Measurements from ENCODE around the gene BORCS8. TPM values are rescaled to one million over a fixed set of nuclear protein-coding genes. Genes with fewer than 3 reads are reported as not detected.
"Not testable (repeated sequence)": the region's sequence is repeated elsewhere in the genome, so short reads cannot be mapped to it uniquely, and the experiment has no call there.

Gene BORCS8
- total RNA-seq, 2 donors from 2014 or later: 27.8 to 27.9 TPM

DNA sequence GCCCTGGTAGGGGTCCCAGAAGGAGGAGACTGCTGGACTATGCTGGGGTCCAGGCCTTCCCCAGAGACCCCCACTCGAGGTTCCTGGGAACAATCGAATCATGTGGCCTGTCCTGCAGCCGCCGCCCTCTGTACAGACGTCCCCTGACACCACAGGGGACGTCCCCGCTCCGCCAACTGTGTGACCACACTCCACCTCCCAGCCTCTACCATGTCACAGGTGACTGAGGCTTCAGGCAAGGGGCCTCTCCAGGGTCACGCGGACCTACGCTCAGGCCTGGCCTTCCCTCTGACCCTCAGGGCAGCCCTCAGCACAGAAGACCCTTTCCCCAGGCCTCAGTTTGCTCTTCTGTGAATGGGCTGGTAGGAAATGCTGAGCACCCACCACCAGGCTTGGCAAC is 40.5 kb downstream of the BORCS8 start:
- Histone ChIP-seq H3K27ac (no peak overlapping the region), H3K9me3 (no peaks in the 10 kb centered on the region), H3K36me3 (peaks cover 5% of the 10 kb centered on the region), H3K27me3 (no peaks in the 10 kb centered on the region), H3K9ac (ENCODE audit: low read depth in 2 of 2, low read length in 2 of 2) (no peak overlapping the region), H3K4me1 (no peaks in the 10 kb centered on the region), H3K4me3 (no peak overlapping the region)
- intact Hi-C loops (cut with DNase I): no loop called here
- DNase-seq: no peak
- TF ChIP-seq, protein P1, sequence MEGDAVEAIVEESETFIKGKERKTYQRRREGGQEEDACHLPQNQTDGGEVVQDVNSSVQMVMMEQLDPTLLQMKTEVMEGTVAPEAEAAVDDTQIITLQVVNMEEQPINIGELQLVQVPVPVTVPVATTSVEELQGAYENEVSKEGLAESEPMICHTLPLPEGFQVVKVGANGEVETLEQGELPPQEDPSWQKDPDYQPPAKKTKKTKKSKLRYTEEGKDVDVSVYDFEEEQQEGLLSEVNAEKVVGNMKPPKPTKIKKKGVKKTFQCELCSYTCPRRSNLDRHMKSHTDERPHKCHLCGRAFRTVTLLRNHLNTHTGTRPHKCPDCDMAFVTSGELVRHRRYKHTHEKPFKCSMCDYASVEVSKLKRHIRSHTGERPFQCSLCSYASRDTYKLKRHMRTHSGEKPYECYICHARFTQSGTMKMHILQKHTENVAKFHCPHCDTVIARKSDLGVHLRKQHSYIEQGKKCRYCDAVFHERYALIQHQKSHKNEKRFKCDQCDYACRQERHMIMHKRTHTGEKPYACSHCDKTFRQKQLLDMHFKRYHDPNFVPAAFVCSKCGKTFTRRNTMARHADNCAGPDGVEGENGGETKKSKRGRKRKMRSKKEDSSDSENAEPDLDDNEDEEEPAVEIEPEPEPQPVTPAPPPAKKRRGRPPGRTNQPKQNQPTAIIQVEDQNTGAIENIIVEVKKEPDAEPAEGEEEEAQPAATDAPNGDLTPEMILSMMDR (IDR thresholded peaks at IDR 0.05): no peak

DNA sequence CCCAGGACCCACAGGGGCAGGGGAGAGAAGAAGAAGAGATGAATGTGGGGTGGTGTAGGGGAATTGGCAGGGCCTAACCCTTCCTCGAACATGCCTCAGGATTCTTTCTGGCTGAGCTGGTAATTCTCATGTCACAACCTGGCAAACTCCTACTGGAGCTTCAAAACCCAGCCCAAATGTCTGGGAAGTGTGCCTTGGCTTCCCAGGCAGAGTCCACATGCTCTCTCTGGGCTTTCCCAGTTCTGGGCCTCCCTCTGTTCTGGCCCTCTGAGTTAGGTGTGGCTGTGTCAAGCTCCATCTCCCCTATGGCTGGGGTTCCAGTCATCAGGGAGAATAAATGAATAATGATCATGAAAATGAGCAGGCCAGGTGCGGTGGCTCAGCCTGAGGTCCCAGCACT is 42.5 kb downstream of the BORCS8 start:
- intact Hi-C loops (cut with DNase I): loop anchor here (5.0 kb wide), 1 partner anchor 193 kb away; no protein-coding TSS in a partner anchor
- Histone ChIP-seq H3K9me3 (no peaks in the 10 kb centered on the region), H3K4me3 (no peak overlapping the region), H3K36me3 (peaks cover 5% of the 10 kb centered on the region), H3K27ac (no peak overlapping the region), H3K9ac (ENCODE audit: low read depth in 2 of 2, low read length in 2 of 2) (no peak overlapping the region), H3K27me3 (no peaks in the 10 kb centered on the region), H3K4me1 (no peaks in the 10 kb centered on the region)
- no peak for DNase-seq
- TF ChIP-seq, protein P1 (IDR thresholded peaks at IDR 0.05): no peak

DNA sequence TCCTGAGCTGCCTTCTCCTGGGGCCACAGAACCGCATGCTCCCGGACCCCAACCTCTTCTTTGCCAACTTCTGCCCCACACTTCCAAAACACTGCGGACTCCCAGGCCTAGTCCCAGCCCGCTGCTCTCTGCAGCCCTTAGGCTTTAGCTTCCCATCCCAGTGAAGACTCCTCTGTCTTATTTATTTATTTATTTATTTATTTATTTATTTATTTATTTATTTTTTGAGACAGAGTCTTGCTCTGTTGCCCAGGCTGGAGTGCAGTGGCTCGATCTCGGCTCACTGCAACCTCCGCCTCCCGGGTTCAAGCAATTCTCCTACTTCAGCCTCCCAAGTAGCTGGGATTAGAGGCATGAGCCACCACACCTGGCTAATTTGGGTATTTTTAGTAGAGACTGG is 43.4 kb downstream of the BORCS8 start:
- not testable (repeated sequence) for H3K27me3 ChIP-seq; H3K9me3 ChIP-seq; H3K27ac ChIP-seq; H3K4me3 ChIP-seq; H3K4me1 ChIP-seq; DNase-seq; H3K36me3 ChIP-seq; H3K9ac ChIP-seq (ENCODE audit: low read depth in 2 of 2, low read length in 2 of 2)
- intact Hi-C loops (cut with DNase I): loop anchor here (5.0 kb wide), 1 partner anchor 194 kb away; no protein-coding TSS in a partner anchor

GRCh38 chr19:19147344-19147743 is 44.6 kb downstream of the BORCS8 start:
- H3K9ac ChIP-seq (ENCODE audit: low read depth in 2 of 2, low read length in 2 of 2): no peak overlapping the region
- H3K4me1 ChIP-seq: no peaks in the 10 kb centered on the region
- no peaks in the 10 kb centered on the region for H3K9me3 ChIP-seq
- DNase-seq: no peak
- no peak overlapping the region for H3K27ac ChIP-seq
- no peaks in the 10 kb centered on the region for H3K27me3 ChIP-seq
- H3K36me3 ChIP-seq: peaks cover 5% of the 10 kb centered on the region
- H3K4me3 ChIP-seq: no peak overlapping the region
- intact Hi-C loops (cut with DNase I): loop anchor here (5.0 kb wide), 1 partner anchor 195 kb away; no protein-coding TSS in a partner anchor
- TF ChIP-seq, protein P1 (IDR thresholded peaks at IDR 0.05): no peak

DNA sequence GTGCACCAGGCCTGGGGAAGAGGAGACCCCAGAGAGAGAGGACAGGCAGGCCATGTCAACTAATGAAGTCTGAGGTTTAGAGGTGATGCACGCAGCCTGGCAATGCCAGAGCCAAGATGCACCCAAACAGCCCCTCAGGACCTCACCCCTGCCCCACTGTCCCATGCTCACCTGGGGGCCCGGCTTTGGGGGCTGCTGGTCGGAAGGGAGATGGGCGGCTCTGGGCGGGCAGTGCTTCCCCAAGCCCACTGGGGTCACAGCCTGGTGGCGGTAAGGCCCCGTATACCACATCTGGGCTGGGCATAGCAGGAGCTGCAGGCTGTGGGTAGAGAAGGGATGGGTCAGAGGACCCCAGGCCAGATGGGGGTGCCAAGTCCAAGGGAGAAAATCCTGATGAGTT is 45.1 kb downstream of the BORCS8 start:
- no peaks in the 10 kb centered on the region for H3K27me3 ChIP-seq

More for the DNA sequence above, 45.1 kb downstream of the BORCS8 start:
- Histone ChIP-seq H3K36me3 (peaks cover 5% of the 10 kb centered on the region), H3K27ac (no peak overlapping the region), H3K4me1 (no peaks in the 10 kb centered on the region), H3K4me3 (no peak overlapping the region), H3K9me3 (no peaks in the 10 kb centered on the region), H3K9ac (ENCODE audit: low read depth in 2 of 2, low read length in 2 of 2) (no peak overlapping the region)
- intact Hi-C loops (cut with DNase I): loop anchor here (5.0 kb wide), 1 partner anchor 195 kb away; no protein-coding TSS in a partner anchor
- TF ChIP-seq, protein P1 (IDR thresholded peaks at IDR 0.05): no peak
- DNase-seq: no peak
